A673 (cell line): ENCODE data around the gene VAPA. TPM values are rescaled to one million over a fixed set of nuclear protein-coding genes. Genes with fewer than 3 reads are reported as not detected.

ENCODE experiments used
- BruUV-seq: library from RNA; stranded (reverse); fragments of 400-500 nt; replicated peaks from 2 replicates; lab custom pipeline; 2021; lab: Mats Ljungman, UMichigan
- CTCF ChIA-PET: fragments of 300-600 bp; sonication (Branson Sonifier 250); formaldehyde crosslinking; loops from one replicate; lab custom pipeline; 2022; ENCODE audit warnings: antibody characterized with exemption; lab: Charles Lee
- POLR2A ChIA-PET: fragments of 300-600 bp; sonication (Branson Sonifier 250); formaldehyde crosslinking; loops from one replicate; lab custom pipeline; 2022; ENCODE audit warnings: antibody characterized with exemption; ENCODE audit not compliant: low non-redundant PET; lab: Charles Lee
- DNase-seq: peaks from one replicate; pipeline ENCODE4 v3.0.0-alpha.2; 2015; ENCODE audit warnings: low spot score
- H3K27ac ChIP-seq: fragments of 200-600 bp; sonication (generic); 2 replicates; pipeline ENCODE4 v1.5.1; 2016; ENCODE audit warnings: mixed run types, low read depth, mild to moderate bottlenecking, mixed read lengths, antibody characterized with exemption, low read length; ENCODE audit not compliant: poor library complexity, severe bottlenecking
- H3K27me3 ChIP-seq: fragments of 200-600 bp; sonication (generic); replicated peaks from 2 replicates; pipeline ENCODE4 v1.6.1; 2017; ENCODE audit warnings: mixed run types, low read depth, mild to moderate bottlenecking, mixed read lengths, antibody characterized with exemption, low read length; ENCODE audit not compliant: insufficient read depth, poor library complexity
- H3K36me3 ChIP-seq: fragments of 200-600 bp; sonication (generic); 2 replicates; pipeline ENCODE4 v1.6.1; 2016; ENCODE audit warnings: mixed run types, mild to moderate bottlenecking, mixed read lengths, antibody characterized with exemption, low read length; ENCODE audit not compliant: insufficient read depth, poor library complexity, severe bottlenecking
- H3K4me1 ChIP-seq: fragments of 200-600 bp; sonication (generic); 2 replicates; pipeline ENCODE4 v1.6.1; 2017; ENCODE audit warnings: mixed run types, mild to moderate bottlenecking, mixed read lengths, antibody characterized with exemption, low read length; ENCODE audit not compliant: insufficient read depth, poor library complexity, severe bottlenecking
- H3K4me3 ChIP-seq: fragments of 200-600 bp; sonication (generic); 2 replicates; pipeline ENCODE4 v1.5.1; 2016; ENCODE audit warnings: low read depth, mixed run types, mild to moderate bottlenecking, mixed read lengths, low read length; ENCODE audit not compliant: poor library complexity, severe bottlenecking
- H3K9me3 ChIP-seq: fragments of 200-600 bp; sonication (generic); 2 replicates; pipeline ENCODE4 v1.6.1; 2016; ENCODE audit warnings: mixed run types, low read depth, mild to moderate bottlenecking, mixed read lengths, antibody characterized with exemption, low read length; ENCODE audit not compliant: poor library complexity, severe bottlenecking
- CTCF ChIP-seq: fragments of 300-800, 200-600 bp; sonication (generic); conservative IDR thresholded peaks from 2 replicates; pipeline ENCODE4 v1.5.1; 2017; ENCODE audit warnings: low read depth, mild to moderate bottlenecking, antibody characterized with exemption, low read length, moderate library complexity, mixed read lengths
- EZH2 ChIP-seq: fragments of 200-600 bp; sonication (generic); IDR thresholded peaks from 2 replicates; pipeline ENCODE4 v1.6.1; 2017; ENCODE audit warnings: borderline replicate concordance, low read depth, mild to moderate bottlenecking, mixed read lengths, antibody characterized with exemption, low read length; ENCODE audit not compliant: poor library complexity, severe bottlenecking
- intact Hi-C: fragments of 100-400 bp; cut with micrococcal nuclease; formaldehyde crosslinking; loops from one replicate; pipeline ENCODE4 v1.10.0; 2022; ENCODE audit not compliant: unreplicated experiment
- total RNA-seq: library from RNA; stranded (reverse); gene quantifications from 2 replicates; pipeline ENCODE4 v1.2.3, GENCODE V29; 2021

Gene VAPA
- total RNA-seq, 1 experiment from 2014 or later: 185 TPM

DNA sequence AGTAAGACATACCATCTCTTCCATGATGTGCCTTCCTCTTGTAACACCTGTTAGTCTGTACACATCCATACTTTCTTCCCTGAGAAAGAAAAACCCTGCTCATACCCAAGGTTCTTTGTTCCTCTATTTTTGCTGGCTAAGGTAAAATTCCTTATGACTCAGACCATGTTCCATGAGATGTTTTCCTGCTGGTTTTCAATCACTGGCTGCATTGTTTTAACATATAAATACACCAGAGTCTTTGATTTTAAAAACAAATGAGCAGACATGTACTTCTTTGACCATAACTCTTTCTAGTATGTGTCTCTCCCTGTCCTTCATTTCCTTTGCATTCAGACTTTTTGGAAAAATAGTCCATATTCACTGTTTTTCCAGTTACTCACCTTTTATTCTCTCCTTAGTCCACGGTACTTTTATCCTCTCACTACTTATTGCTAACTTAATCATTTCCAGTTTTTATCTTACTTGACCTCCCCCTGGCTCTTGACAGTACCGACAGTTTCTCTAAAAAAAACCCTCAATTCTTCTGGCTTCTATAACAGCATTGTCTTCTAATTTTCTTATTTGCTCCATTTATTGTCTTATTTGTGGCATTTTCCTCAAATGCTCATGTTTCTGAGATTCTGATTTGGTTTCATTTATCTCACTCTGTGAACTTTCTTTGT is 4.3 kb downstream of the VAPA start:
- ChIA-PET CTCF (no interaction called here), POLR2A (no interaction called here)
- DNase-seq: no peak
- Histone ChIP-seq H3K27ac (no peak overlapping the region), H3K27me3 (no peaks in the 10 kb centered on the region), H3K4me3 (no peak overlapping the region), H3K9me3 (no peaks in the 10 kb centered on the region), H3K36me3 (no peaks in the 10 kb centered on the region), H3K4me1 (peaks cover 58% of the 10 kb centered on the region)
- no TSS peak for BruUV-seq
- intact Hi-C loops: no loop called here
- TF ChIP-seq EZH2 (no peak), CTCF (no peak)

DNA sequence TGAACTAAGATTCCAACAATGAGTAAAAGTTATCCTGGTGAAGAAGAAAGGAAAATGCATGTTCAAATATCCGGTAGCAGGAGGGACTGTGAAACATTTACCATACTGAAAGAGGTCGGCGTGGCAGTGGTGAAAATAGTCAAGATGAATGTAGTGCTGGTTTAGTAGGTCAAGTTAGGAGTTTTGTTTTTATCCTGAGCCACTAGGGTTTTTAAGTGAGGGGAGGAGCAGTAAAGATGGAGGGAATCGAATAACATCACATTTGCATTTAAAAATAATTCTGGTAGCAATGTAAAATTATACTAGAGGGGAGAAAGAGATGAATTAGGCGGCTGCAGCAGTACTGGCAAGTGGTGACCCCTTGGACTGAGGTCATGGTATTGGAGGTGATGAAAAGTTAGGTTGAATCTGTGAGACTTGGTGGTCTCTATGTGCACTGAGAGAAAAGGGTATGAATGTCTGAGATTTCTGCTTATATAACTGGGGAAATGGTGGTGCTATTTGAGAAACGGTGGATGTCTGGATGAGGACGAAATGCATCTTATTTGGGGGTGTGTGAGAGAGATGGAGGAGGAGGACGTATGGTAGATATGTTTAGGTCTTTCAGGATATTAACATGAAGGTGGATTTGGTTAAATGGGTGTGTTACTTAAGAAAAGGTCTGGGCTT is 5.9 kb downstream of the VAPA start:
- POLR2A ChIA-PET: no interaction called here
- BruUV-seq: no TSS peak
- TF ChIP-seq CTCF (no peak), EZH2 (no peak)
- H3K27ac ChIP-seq: no peak overlapping the region
- H3K4me3 ChIP-seq: no peak overlapping the region
- H3K9me3 ChIP-seq: no peaks in the 10 kb centered on the region
- intact Hi-C loops: loop anchor here (10.0 kb wide), 1 partner anchor 215 kb away; the partner anchor contains the start of gene RAB31
- no peaks in the 10 kb centered on the region for H3K36me3 ChIP-seq
- CTCF ChIA-PET: no interaction called here
- H3K4me1 ChIP-seq: peaks cover 70% of the 10 kb centered on the region
- H3K27me3 ChIP-seq: no peaks in the 10 kb centered on the region
- no peak for DNase-seq

GRCh38 chr18:9922592-9923311 is 8.9 kb downstream of the VAPA start:
- intact Hi-C loops: loop anchor here (10.0 kb wide), 1 partner anchor 218 kb away; the partner anchor contains the start of gene RAB31
- no peaks in the 10 kb centered on the region for H3K27me3 ChIP-seq
- H3K36me3 ChIP-seq: no peaks in the 10 kb centered on the region
- no peak overlapping the region for H3K27ac ChIP-seq
- BruUV-seq: no TSS peak
- ChIA-PET POLR2A (no interaction called here), CTCF (no interaction called here)
- no peak for TF ChIP-seq CTCF
- TF ChIP-seq EZH2: no peak
- no peak overlapping the region for H3K4me3 ChIP-seq
- no peak for DNase-seq
- H3K4me1 ChIP-seq: peaks cover 73% of the 10 kb centered on the region
- H3K9me3 ChIP-seq: no peaks in the 10 kb centered on the region
